GM13977 (cell line): ENCODE data around the gene CHRNB2.

Experiments used
- DNase-seq: peaks from one replicate; pipeline ENCODE4 v3.0.0; 2012; ENCODE audit warnings: low spot score
- in situ Hi-C: fragments of 300-500 bp; cut with MboI; formaldehyde crosslinking; loops from one replicate; pipeline ENCODE4 v1.12.0; 2022; ENCODE audit warnings: low sequenced_read_pairs, low pct_unique_long_range_greater_than_20kb, mixed read lengths, inconsistent platforms; ENCODE audit not compliant: unreplicated experiment
- TF ChIP-seq, protein P1 (sequence below): IDR thresholded peaks from 2 replicates; pipeline ENCODE4 v1.5.1; 2012; ENCODE audit warnings: mild to moderate bottlenecking, control low read depth; ENCODE audit not compliant: insufficient read depth; ENCODE audit errors: extremely low read depth, missing control alignments

Gene CHRNB2

DNA sequence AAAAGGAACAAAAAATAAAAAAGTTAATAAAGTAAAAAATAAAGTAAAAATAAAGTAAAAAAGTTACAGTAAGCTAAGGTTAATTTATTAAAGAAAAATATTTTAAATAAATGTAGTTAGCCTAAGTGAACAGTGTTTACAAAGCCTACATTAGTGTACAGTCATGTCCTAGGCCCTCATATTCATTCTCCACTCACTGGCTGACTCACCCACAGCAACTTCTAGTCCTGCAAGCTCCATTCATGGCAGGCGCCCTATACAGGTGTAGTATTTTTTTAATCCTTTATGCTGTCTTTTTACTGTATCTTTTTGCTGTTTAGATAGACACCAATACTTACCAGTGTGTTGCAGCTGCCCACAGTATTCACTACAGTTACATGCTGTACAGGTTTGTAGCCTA lies 28.0 kb downstream of the CHRNB2 start:
- DNase-seq, result no peak
- in situ Hi-C loops, result no loop called here
- TF ChIP-seq, protein P1, sequence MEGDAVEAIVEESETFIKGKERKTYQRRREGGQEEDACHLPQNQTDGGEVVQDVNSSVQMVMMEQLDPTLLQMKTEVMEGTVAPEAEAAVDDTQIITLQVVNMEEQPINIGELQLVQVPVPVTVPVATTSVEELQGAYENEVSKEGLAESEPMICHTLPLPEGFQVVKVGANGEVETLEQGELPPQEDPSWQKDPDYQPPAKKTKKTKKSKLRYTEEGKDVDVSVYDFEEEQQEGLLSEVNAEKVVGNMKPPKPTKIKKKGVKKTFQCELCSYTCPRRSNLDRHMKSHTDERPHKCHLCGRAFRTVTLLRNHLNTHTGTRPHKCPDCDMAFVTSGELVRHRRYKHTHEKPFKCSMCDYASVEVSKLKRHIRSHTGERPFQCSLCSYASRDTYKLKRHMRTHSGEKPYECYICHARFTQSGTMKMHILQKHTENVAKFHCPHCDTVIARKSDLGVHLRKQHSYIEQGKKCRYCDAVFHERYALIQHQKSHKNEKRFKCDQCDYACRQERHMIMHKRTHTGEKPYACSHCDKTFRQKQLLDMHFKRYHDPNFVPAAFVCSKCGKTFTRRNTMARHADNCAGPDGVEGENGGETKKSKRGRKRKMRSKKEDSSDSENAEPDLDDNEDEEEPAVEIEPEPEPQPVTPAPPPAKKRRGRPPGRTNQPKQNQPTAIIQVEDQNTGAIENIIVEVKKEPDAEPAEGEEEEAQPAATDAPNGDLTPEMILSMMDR, result no peak

DNA sequence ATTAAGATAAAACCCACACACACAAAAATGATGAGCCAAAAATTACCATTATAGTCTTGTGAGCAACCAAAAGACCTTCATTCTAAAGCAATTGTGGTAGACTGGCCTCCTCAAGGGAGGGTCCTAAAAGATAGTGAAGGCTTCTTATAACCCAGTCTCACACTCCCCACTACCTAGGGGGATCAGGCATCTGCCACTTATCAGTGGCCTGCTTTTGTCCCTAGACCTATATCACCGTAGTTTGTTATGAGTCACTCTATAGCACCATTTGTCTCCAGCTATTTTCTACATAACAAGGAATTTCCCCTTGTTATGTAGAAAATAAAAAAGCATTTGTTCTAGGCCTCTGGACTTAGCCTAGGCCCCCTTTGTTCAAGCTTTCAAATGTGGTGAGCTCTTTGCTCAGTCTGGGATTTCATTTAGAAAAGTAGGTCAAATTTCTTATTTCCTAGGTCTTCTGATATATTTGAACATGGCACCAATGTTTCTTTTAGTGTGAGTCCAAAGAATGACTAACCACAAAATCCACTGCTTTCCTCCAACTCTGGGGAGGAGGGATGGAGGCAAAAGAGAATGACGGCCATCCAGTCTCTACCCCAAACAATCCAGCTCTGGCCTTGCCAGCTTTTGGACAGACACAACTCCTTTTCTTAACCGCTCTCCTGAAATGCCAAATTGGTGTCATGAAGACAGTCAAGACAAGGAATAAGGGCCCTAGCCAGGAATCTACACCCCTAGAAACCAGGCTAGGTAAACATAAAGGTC lies 31.5 kb downstream of the CHRNB2 start:
- in situ Hi-C loops, result no loop called here
- no peak for DNase-seq
- TF ChIP-seq, protein P1, result no peak

DNA sequence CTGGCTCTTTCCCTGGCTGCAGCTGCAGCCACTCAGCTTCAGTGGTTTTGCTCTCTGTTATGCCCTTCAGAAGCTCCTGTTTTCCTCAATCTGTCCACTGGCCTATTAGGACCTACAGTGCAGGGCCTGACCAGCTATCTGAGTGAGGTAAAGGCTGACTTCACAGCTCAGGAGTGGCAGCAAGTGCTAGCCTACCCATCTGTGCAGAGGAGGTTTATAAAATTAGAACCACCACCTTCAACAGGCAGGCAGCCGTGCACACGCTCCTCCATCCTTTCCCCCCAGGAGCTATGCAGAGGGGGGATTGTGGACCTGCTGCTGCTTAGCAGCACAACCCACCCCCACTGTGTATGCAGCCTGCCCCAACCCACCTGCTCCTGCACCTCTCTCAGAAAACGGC lies 32.1 kb downstream of the CHRNB2 start:
- no peak for DNase-seq
- in situ Hi-C loops, result no loop called here
- TF ChIP-seq, protein P1, result no peak

DNA sequence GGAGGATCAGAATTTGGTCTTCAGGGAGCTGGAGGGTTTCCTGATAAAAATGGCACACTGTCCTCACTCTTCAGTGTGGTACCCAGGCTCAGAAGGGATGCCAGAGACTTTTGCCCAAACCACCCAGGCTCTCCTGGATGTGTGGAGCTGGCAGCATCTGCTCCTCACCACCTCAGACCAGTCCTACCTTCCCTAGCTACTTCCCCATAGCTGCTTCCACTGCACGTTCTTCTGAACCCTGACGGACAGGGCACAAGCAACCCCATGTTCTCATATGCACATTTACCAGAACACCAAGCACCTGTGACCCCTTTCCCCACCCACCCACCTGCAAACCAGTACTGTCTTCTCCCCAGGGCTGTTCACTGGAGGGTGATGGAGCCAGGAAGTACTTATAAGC lies 35.7 kb downstream of the CHRNB2 start:
- in situ Hi-C loops, result no loop called here
- TF ChIP-seq, protein P1, result no peak
- DNase-seq, result no peak

DNA sequence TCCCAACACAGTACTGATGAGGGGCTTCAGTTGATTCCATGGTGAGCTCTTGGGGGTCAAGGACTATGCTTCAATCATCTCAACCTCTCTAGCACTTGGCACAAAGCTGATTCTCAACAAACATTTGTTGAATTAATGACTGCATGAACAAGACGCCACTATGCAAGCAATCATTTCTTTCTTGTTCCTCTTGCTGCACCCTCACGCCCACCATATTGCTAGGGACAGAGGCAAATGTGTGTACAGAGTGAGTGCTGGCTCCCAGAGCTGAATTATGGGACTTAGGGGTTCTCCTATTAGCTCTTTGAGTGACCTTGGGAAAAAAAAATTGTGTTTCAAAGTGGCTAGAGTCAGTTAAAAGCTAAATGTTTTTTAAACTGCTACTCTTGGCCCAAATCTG lies 38.0 kb downstream of the CHRNB2 start:
- in situ Hi-C loops, result no loop called here
- DNase-seq, result no peak
- TF ChIP-seq, protein P1, result no peak

DNA sequence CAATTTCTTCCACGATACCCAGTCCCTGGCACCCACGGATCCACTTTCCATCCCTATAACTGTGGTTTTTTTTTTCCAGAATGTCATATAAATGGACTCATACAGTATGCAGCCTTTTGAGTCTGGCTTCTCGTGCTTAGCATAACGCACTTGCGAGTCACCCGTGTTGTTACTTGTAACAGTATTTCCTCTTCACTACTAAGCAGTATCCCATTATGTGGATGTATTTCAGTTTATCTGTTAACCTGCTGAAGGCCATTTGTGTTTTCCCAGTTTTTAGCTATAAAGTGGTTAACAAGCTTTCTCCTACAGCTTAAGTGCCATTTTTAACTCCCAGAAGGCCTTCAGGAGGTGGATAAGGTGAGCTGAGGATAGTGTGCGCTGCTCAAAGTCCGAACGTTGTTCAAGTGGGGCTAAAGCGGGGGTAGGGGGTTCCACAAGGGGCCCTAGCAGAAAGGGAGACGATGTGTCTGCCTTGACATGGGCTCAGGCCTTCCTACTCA lies 39.6 kb downstream of the CHRNB2 start:
- TF ChIP-seq, protein P1, result no peak
- no peak for DNase-seq
- in situ Hi-C loops, result no loop called here
